Nucleus accumbens (tissue), 56 donors: ENCODE results near the gene COL13A1.

Source experiments
- DNase-seq, 56 donors: peaks; one replicate each; lab custom pipeline; 2025; lab: John Stamatoyannopoulos, UW

The COL13A1 gene

DNA sequence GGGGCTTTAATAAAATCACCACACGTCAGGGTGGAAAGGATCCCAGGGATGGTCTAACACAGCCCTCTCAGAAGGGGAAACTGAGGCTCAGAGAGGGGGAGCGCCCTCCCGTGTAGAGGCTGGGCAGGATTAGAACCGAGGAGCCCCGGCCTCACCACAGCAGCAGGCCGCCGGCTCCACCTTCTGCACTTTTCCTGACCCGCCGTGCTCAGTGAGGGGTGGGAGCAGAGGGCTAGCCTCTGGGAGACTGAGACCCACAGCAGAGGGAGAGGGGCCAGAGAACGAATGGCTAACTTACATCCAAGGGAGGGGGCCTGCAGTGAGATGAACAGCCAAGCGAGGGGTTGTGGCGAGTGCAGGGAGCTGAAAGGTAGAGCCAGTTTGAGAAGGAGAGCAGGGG lies 79.5 kb downstream of the COL13A1 start:
- no peak for DNase-seq

DNA sequence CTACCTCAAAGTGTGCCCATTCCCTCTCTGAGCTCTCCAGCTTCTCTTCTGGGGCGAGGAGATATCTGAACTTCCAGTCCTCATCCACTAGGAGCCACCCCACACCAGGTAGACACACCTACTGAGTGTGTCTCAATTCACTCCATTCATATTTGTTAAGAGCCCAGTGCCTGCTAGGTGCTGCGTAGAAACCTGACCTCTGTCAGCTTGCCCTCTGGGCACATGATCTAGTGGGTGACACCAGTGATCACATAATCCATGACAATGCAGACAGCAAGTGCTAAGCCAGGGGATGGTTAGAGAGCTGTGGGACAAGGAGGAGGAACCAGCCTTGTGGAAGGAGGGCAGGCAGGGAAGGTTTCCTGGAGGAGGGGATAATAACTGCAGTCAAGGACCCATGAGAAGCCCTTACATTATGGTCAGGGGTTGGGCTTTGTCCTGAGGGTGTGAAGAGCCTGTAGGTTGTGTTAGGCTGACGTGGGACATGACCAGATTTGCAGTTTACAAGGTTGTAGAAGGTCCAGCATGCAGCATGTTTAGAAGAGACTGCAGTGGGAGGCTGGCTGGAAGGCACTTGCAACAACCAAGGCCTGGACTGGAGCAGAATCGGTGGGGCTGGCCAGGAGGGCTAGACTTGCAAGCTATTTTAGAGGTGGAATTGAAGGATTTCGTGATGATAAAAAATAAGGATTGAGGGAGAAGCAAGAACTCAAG lies 81.8 kb downstream of the COL13A1 start:
- DNase-seq, result no peak

DNA sequence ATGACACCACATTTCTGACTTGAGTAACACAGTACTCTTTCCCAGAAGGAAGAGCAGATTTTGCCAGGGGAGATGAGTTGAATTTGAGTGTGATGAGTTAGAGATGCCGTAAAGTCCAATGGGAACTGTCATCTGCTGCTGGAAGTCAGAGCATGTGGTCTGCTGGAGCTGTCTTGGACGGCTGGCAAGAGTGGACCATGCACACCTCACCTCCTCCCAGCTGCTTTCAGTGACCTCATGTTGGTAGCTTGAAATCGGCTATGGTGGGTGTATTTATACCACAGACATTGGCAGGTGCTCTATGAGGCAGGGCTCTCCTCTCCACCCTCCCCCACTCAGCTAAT lies 82.3 kb downstream of the COL13A1 start:
- DNase-seq, result no peak

DNA sequence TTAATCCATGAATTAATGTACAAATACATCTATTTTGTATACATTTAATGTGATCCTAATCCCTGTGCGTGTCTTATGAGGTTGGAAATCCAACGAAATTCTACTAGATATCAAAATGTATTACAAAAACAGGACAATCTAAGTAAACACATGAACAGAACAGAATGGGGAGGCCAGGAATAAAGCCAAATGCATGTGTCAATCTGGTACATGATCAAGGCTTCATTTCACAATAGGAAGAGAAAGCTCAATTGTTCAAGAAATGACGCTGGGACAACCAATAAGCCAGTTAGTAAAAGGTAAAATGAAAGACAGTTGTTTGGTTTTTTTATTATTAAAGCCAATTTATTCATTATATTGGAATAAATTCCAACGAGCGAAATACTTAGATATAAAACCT lies 83.0 kb downstream of the COL13A1 start:
- DNase-seq, result no peak

DNA sequence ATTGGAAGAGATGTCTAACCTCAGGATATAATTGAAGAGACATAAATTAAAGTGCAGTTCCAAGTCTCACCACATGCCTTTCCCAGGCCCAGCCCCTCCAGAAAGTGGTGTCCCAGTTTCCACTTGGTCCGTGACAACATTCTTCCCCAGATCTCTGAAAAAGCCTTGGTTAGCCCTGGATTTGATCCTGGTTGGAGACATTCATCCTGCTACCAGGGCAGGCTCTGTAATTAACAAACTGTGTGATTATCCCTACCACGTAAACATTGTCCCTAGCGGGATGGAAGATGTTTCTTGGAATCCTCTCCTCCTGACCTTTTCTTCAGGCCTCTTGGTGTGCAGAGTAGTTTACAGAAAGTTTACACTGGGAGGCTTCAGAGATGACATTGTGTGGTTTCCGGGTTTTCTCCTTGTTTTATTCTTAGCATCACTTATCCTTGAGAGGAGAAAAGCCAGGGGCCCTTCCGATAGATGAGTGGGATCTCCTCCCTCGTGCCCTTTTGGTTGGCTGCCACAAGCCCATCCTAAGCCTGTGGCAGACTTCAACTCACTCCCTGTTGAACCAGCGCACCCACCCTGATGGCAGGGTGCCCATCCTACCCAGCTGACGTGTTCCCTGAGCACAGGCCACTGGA lies 83.8 kb downstream of the COL13A1 start:
- peak in 1 of 56 donors; percentile 6 for DNase-seq

DNA sequence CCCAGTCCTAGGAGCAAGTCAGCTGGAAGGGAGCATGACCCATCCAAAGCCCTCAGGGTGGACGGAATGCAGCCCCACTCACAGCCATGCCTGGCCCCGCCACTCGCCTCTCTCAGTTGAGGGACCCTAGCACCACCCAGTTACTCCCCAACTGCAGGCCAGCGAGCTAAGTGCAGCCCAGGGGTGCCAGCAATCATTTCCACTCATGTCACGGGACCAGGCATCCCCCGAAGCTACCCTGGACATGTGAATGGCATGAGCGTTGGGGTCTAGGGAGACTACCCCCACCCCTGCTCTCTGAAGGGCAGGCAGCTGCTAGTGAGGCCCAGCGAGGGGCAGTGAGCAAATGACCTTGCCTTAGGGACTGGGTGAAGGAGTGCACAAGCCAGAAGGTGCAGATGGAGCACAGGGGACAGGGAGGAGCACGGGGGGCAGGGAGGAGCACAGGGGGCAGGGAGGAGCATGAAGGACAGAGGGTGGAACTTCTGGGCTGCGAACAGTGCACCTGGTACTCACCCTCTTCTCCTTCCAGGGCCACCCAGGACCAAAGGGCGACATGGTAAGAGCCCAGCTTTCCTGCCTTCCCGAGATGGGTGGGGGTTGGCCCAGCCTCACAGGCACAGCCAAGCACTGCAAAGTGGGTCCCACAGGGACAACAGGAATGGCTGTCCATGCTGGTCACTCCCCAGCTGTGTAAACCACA lies 87.3 kb downstream of the COL13A1 start:
- DNase-seq, result no peak

DNA sequence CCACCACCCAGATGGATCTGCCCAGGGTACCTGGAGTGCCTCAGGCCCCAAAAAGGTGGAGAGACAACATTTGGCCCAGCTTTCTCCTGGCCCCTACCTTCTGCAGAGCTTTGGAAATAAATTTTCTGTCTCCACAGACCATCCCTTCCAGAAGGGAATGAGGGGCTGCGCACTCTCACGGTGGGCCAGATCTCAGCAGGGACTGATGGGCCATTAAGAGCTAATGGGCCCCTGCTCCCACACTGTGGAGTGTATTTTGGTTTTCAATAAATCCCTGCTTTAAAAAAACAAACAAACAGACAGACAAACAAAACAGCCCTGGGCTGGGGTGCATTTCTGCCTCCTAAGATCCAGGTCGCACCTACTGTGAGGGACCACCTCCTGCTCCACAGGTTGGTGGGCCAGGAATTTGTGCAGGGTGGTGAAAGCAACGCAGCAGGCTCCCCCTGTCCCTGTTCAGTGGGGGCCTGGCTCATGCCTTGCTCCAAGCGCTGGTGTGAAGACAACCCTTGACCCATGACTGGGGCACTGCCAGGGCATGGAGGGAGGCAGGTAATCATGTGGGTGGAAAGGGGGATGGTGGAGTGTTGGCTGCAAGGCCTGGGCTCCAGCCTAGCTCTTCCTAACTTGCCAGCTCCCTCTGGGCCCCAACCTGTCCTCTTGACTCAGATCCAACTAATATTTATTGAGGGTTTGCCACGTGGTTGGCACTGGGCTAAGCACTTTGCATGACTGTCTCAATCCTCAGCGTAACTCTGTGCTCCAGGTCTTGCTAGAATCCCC lies 88.5 kb downstream of the COL13A1 start:
- DNase-seq, result no peak

DNA sequence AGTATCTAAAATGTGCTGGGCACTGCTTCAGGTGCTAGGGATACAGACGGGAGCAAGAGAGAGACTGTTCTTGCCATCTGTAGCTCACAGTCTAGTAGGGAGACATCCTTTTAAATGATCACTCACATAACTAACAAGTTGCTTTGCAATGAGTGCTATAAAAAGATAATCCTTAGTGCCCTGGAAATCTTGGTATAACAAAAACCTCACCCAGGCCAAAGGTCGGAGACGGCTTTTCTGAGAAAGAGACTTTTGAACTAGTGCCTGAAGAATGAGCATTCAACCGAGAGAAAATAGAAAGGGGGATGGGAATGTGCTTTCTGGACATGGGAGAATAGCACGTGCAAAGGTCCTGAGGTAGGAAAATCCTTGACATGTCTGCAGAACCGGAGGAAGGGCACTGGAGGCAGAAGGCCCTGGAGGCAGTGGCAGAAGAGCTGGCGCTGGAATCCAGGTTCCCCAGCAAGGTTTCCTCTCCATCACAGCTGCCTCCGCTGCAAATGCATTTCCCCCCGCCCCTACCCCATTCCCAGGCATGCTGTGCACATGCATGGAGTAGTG lies 89.4 kb downstream of the COL13A1 start:
- no peak for DNase-seq

DNA sequence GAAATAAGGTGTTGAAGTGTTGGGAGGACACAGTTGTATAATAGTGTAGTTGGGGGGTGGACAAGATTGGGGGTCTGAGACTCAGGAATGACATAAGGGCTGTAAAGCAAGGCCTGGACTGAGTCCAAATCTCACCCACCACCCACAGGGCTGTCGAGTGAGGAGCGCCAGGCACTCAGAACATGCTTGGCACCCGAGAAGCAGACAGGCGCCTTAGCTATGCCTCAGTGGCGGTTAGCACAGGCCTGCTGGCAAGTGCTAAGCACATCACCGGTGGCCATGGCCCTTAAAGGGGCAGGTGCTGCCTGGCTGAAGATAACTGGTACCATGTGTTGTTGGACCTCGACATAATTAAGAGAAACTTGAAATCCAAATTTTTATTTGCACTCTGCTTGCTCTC lies 90.7 kb downstream of the COL13A1 start:
- no peak for DNase-seq

DNA sequence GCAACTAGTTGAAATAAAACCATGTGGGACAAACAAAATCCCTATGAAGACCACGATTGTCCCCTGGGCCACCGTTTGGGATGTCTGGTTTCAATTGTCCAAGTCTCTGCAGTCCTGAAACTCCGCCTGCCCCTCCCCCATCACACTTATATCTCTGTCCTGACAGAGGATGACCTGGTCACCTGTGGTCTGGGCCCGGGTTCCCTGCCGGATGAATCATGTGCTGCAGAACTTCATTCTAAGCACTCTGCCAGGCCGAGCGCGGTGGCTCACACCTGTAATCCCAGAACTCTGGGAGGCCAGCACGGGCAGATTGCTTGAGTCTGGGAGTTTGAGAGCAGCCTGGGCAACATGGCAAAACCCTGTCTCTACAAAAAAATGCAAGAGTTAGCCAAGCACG lies 91.1 kb downstream of the COL13A1 start:
- no peak for DNase-seq

DNA sequence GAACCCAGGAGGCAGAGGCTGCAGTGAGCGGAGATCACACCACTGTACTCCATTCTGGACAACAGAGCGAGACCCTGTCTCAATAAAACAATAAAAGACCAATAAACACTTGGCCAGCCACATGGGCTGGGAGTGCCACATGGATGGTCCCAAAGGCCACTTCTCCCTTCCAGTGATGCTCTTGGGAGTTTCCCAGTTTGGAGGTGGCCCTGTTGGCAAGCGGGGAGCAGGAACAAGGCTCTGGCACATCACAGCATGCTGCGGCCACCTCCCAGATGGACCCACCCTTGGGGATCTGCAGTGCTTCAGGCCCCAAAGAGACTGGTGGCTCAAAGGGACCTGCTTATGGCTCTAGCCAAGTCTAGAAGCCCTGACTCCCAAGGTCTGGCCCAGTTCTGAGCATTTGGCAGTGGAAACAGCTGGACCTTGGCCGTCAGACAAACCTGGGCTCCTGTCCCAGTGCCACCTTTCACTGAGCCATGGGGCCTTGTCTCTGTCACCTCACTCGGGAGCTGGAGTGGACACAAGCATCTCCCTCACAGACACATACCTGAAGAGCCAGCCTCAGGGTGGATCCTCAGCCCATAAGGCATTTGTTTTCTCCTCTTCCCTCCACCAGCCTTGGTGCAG lies 91.7 kb downstream of the COL13A1 start:
- DNase-seq, result no peak

DNA sequence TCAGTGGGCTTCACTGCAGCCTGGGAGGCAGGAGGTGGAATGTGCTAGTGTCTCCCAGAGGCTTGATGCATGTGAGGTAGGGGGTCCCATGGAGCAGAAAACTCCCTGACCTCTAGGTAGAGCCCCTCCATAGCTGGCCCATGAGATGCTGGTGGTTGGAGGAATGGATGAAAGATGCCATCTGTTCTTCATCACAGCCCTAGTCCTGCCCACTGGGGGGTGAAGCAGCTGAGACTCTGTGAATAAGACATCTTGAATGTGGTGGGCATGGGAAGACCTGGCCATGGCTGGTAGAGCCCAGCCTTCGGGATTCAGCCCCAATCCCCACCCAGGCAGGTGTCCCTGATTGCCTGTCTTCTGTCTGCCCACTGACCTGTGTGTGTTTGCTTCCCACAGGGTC lies 92.5 kb downstream of the COL13A1 start:
- DNase-seq, result no peak

DNA sequence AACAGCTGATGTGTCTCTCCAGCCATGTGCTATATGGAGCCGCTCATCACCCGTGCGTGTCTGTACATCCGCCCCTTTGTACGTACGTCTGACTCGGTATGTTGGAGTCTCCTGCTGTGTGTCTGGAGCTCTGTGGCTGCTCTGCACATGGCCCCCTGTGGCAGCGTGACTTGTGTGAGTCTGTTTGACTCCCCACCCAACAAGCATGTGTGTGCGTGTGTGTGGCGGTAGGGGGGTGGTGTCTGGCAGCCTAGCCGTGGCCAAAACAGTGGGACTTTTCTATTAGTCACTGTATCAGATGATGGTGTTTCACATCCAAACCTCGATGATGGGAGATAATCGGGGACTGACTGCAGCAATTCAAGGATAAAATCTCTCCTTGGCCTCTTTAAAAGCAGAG lies 94.1 kb downstream of the COL13A1 start:
- no peak for DNase-seq

DNA sequence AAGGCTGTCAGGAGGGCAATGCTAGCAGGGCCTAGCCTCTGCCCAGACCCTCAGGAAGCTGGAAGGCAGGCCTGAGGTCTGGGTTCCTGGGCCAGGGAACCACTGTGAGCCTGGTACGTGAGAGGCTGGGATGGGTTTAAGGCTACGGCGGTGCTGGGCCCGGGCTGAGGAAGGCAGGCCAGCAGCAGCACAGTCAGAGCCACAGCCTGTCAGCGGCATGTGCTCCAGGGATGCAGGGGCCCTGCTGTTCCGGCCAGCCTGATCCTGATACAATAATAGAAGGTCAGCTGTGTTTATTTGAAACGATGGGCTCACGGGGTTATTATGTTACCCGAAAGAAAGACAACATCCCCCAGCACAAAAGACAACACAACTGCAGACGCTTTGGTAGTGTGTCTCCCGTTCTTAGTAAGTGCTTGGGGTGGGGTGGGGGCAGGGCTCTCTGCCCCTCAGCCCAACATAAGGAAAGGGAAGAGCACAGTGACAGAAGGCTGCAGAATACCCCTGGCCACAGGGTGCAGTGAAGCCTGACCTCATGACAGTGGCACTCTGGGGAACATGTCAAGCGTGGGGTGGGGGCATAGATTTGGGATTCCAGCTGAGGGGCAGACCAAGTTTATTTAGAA lies 95.0 kb downstream of the COL13A1 start:
- DNase-seq, result no peak

DNA sequence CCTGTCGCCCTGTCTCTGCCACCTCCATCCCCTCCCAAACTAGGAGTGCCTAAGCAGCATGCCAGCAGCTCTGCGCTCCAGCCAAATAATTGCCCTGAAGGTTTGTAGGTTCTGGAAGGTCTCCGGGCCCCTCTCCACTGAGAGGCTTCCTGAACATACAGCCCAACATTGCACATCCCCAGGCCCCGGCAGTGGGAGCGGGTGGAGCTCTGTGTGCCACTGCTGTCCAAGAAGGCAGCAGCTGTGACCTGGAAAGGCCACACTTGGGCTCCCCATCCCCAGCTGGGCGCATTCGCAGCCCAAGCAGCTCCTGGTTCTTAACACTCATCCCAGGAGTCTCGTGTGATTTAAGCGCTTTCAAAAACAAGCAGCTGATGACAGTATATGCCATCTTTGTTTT lies 95.7 kb downstream of the COL13A1 start:
- no peak for DNase-seq

DNA sequence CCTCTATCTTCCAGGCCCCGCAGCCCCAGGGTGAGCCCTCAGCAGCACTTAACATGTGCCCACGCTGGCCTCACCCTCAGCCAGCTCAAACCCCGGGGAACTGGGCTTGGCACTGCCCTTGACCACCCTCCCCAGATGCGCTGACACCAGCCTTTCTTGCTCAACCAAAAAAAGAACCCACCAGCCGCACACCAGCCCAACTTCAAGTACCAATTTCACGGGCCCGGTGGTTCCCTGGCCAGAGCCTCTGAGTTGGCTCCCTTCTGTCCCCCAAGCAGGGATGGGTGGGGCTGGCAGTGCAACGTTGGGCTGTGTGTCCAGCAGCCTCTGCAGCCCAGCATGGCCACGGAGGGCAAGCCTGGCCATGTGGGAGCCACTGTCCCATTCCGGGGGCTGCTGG lies 96.3 kb downstream of the COL13A1 start:
- DNase-seq, result no peak

DNA sequence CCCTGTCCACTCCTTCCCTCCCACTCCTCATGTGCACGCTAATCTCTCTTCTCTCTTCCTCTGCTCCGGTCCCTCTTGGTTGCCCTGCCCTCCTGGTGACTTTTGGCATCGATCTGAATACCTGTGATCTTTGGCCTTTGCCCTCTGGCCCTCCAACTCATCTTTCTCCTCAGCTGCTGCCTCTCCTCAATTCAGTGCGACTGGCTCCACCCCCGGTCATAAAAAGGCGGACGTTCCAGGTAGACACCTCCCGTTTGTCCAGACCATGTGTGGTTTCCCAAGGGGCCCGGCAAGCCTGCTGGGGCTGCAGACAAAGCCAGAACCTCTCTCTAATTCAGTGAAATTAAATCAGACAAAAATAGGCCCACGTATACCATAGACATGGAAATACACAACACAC lies 96.8 kb downstream of the COL13A1 start:
- no peak for DNase-seq

DNA sequence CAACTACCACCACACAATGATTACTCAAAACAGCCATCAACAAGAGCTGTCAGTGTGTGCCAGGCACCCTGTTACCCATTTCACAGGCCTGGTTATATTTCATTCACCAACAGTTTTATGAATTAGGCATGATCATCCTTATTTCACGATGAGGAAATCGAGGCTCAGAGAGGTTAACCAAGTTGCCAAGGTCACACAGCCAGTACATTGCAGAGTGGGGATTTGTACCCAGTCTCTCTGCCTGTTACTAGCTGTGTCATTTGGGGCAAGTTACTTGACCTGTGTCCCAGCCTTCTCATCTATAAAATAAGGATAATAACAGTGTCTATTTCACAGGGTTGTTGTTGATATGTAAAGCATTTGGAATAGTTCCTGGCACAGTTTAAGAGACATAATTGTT lies 97.2 kb downstream of the COL13A1 start:
- no peak for DNase-seq

DNA sequence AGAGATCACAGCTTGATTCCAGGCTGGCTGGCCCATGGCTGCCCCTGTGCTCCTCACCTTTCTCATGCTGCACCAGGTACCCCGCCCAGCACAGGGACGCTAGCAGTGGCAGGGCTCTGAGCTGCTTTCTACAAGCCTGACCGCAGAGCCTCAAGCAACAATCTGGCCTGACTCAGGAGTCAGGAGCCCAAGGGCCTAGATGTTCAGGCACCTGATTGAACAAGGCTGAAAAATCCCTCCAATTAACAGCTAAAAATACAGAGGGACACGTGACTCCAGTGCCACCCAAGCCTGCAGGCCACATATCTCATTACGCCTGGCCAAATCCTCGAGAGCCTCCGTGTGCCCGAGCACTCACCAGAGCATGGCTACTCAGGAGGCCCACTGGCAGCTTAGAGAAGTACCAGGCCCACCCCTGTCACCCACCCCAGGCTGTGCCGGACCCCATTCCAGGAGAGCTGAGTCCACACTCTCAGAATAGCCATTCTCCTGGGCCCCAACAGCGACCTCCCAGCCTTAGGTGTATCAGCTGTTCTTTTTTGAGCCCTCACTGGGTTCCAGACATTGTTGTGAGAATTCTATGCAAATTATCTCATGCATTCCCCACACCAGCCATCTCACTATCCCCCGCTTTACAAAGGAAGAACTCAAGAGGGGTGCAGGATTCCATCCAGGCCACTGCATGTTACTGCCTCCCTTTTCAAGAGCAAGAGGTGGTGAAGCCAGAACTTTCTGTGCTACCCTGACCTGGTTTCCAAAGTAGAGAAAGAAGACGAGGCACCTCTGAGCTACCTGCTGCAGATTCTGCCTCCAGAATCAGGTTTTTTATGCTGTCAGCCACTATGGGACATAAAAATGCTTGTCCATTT lies 98.3 kb downstream of the COL13A1 start:
- DNase-seq, result no peak
